Right renal cortex interstitium (tissue), 3 donors: Measurements from ENCODE around the gene PWWP2B. TPM values are rescaled to one million over a fixed set of nuclear protein-coding genes. Genes with fewer than 3 reads are reported as not detected.
"Not testable (repeated sequence)": the region's sequence is repeated elsewhere in the genome, so short reads cannot be mapped to it uniquely, and the experiment has no call there.

Source experiments
- DNase-seq, 3 donors: peaks; one replicate each; pipeline ENCODE4 v3.0.0-alpha.2; 2013; ENCODE audit warnings: low read depth in 3 of 3, low spot score in 2 of 3
- polyA plus RNA-seq, 3 donors: library from polyadenylated mRNA; unstranded; fragments of 120-200 nt; gene quantifications; one replicate each; pipeline ENCODE4 v1.2.1, GENCODE V29; 2013; ENCODE audit not compliant: insufficient read length in 3 of 3

PWWP2B gene
- polyA plus RNA-seq, 3 donors, result 5.0 to 9.7 (median 8.2) TPM

DNA sequence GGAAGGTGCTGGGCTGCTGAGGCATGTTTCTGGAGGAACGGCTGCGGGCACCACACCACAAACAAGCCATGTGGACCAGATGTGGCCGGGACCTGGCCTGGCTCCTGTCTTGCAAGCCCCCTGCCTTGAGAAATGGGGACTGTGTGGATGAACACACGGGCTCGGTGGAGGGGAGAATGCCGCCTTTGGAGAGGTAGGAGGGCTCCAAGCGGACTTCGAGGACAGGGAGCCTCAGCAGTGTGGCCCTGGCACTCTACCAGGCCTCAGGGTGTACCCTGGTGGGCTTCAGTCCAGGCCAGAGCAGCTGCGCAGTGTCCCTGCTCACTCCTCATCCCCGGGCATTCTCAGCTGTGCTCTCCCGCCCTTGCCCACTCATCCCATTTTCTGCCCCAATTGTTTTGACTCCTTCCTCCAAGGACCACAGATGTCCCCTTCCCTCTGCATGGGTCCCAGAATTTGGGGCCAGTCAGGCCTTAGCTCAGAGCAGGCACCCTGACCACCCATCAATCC is 31.5 kb downstream of the PWWP2B start:
- DNase-seq, result no peak

DNA sequence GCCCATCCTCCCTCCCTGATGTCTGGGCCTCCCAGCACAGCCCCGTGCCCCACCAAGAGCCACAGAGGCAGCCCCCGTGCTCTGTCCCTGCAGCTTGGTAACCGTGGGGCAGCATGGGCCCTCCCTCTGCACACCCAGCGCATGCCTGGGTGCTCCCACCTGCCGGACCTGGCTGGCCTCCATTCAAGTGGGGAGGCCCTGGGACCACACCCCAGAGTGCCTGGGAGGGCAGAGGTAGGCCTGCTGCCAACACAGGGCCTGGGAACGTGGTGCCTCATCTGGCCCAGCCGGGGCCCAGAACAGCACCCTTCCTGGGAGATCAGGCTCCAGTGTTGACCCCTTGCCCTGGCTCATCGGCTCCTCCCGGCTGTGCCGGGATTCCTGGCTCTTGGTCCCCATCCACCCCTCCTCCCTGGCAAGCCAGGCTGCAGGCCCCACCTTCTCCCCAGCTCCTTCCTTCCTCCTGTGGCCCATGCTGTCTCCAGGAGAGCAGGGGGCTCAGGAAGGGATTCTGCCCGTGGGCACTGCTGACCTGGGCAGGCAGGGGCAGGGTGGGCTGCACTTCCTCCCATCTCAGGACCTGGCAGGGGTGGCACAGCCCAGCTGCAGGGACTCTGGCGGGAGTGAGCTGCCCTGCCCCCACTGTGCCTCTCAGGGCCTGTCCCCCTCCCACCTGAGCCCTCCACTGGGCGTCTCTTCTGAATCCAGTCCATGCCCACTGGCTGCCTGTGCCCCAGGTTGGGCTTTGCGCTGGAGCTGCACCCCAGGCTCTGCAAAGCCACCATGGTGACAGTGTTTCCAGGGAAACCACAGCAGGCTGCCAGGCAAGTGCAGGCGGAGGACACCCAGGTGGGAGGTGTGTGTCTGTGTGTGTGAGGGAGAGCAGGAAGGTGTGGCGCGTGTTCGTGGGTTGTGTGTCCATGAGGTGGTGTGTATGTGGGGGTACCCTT is 32.6 kb downstream of the PWWP2B start:
- DNase-seq, result no peak

DNA sequence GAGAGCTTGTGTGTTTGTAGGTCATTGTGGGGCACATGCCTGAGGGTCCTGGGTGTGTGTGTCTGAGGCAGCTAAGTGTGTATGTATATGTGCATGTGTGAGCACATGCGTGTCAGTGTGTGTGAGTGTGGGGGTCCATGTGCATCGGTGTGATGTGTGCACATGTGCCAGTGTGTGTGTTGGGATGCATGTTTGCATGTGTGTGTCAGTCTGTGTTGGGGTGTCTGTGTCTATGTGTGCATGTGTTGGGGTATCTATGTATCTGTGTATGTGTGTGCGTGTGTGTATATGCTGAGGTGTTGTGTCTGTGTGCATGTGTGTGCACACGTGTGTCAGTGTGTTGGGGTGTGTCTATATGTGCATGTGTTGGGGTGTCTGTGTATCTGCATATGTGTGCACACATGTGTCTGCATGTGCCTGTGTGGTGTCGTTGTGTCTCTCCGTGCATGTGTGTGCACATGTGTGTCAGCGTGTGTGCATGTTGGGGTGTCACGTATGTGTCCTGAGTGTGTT is 33.3 kb downstream of the PWWP2B start:
- no peak for DNase-seq

DNA sequence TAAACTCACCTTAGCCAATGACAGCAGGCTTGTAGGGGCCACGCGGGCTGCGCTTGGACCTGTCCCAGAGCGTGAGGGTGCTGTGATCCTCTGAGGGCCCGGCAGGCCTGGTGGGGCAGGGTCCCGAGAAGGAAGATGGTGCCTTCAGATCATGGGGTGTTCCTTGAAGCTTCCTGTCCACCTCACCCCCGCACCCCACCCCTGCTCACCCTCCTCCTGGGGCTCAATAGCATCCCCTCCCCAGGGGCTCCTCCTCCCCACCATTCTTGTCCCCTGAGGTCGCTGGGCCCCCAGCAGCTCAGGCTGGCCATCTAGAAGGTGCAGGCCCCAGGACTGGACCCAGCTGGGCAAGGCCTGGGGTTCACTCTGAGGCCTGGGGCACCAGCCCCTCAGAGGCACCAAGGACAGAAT is 33.9 kb downstream of the PWWP2B start:
- no peak for DNase-seq

DNA sequence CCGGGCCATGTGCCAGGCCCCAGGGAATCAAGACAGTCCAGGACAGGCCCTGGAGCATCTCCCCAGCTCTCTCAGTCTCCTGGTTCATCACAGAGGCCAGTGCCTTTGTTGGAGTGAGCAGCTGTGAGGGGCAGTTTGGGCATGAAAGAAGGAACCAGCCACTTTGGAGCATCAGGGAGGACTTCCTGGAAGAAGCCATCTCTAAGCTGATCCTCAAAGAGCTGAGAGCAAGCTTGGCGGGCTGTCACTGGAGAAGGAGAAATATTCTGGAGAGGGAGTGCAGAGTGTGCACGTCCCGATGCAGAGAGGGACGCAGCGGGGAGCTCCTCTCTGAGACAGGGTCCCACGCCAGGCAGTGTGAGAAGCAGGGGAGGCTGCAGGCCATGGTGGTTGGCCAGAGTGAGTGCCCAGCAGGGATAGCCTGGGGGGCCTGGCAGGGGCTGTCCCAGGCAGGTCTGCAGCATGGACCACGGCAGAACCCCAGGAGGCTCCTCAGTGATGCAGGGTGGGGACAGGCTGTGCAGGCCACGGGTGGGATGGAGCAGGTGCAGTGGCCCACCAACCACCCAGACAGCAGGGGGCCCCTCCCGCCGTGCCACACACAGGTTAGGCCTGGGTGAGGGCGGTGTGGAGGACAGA is 34.7 kb downstream of the PWWP2B start:
- no peak for DNase-seq

DNA sequence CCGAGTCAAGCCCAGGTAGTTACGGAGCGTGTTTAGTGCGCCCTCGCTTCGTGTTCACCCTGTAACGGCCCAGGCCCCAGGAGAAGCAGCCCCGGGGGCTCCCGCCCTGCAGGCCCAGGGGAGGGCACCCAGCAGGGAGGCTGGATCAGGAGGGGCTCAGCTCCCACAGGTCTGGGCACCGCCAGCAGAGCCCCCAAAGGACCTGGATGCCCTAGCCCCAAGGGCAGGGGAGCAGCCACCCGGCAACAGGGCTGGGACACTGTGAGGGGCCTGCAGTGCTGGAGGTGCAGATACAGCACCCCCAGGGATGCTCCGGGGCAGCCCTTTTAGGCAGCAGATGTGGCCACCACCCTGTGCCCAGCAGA is 35.2 kb downstream of the PWWP2B start:
- DNase-seq, result no peak

DNA sequence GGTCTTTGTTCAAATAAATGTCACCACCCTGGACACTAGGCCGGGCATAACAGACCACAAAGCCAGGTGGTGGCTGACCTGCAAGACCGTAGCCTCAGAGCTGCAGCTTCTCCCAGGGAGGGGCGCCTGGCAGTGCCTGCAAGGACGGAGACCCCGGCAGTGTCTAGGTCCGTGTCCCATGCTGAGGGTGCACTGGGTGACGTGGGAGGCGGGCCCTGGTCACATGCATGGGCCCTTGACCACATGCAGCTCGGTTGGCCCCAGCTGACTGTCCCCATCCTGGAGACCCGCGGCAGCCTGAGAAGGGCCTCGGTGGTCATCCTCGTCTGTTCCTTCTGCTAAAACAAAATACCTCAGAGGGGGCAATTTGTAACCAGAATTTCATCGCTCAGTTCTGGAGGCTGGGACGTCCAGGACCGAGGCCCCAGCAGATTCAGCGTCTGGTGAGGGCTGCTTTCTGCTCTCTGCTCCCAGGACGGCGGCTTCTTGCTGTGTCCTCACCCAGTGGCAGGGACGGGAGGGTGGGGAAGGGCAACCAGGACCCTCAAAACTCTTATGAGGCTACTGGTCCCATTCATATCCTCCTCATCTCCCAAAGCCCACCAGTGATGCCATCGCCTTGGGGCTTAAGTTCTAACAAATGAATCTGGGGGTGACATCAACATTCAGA is 36.8 kb downstream of the PWWP2B start:
- no peak for DNase-seq

DNA sequence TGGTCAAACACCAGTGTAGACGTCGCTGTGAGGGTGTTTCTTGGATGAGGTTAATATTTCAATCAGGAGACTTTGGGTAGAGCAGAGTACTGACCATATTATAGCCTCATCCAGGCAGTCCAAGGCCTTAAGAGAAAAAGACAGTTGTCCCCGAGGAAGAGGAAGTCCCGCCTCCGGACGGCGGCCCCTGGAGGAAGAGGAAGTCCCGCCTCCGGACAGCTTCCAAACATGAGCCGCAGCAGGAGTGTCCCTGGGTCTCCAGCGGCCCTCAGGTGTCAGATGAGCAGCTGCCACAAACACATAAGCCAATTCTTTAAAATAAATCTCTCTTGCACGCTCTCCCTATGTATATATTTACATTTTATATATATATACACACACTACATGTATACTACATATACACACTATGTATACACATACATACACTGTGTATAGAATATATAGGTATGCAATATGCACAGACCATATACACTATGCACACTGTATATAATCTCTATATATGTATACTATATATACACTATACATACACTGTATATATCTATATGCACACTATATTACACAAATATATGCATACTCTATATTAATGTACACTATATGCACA is 37.5 kb downstream of the PWWP2B start:
- DNase-seq, result no peak

DNA sequence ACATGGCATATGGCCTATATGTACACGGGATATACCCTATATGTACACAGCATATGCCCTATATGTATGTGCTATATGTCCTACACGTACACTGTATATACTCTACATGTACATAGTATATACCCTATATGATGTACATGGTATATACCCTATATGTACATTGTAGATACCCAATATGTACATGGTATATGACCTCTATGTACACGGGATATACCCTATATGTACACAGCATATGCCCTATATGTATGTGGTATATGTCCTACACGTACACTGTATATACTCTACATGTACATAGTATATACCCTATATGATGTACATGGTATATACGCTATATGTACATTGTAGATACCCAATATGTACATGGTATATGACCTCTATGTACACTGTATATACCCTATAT is 38.3 kb downstream of the PWWP2B start:
- DNase-seq, result not testable (repeated sequence)

DNA sequence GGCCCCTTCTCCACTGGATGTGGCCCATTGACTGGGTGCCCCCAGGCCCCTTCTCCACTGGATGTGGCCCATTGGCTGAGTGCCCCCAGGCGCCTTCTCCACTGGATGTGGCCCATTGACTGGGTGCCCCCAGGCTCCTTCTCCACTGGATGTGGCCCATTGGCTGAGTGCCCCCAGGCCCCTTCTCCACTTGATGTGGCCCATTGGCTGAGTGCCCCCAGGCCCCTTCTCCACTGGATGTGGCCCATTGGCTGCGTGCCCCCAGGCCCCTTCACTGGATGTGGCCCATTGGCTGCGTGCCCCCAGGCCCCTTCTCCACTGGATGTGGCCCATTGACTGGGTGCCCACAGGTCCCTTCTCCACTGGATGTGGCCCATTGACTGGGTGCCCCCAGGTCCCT is 39.1 kb downstream of the PWWP2B start:
- not testable (repeated sequence) for DNase-seq

DNA sequence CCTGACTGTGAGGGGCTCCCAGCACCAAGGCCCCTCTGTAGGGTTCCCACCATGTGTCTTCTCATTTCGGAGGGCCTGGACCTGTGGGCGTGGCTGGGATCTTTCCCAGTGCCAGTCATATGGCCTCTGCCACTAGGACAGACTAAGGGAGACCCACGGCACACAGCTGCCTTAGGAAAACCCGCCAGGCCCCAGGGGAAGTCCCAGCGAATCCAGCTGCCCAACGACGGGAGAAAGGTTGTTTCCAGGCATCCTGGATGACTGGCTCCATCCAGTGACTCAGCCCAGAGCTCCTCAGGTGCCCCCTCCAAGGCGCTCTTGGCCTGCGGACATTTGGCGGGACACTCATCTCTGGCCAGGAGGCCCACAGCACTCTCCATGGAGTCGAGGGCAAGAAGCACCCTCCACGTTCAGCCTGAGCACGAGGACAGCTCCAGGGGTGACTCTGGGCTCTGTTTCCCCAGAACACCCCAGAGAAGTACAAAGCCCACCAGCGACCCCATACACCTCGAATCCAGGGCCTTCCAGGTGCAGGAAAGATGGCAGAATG is 39.9 kb downstream of the PWWP2B start:
- DNase-seq, result no peak

DNA sequence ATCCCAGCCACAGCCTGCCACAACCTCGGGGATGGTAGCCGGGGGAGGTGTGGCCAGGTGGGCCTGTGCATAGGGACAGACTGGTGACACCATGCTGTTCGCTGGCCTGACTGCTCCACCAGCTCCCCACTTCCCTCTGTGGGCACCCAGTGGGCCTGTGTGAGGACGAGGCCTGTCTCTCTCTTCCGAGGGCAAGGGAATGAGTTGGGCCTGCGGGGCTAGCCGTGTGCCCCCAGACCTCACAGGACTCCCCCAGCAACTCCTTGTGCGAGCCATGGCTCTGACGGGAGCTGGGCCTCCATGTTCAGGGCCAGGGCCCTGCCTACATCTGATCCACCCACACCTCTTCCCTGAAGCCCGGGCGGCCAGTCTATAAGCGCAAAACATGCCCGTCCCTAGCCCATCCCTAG is 40.5 kb downstream of the PWWP2B start:
- DNase-seq, result no peak

DNA sequence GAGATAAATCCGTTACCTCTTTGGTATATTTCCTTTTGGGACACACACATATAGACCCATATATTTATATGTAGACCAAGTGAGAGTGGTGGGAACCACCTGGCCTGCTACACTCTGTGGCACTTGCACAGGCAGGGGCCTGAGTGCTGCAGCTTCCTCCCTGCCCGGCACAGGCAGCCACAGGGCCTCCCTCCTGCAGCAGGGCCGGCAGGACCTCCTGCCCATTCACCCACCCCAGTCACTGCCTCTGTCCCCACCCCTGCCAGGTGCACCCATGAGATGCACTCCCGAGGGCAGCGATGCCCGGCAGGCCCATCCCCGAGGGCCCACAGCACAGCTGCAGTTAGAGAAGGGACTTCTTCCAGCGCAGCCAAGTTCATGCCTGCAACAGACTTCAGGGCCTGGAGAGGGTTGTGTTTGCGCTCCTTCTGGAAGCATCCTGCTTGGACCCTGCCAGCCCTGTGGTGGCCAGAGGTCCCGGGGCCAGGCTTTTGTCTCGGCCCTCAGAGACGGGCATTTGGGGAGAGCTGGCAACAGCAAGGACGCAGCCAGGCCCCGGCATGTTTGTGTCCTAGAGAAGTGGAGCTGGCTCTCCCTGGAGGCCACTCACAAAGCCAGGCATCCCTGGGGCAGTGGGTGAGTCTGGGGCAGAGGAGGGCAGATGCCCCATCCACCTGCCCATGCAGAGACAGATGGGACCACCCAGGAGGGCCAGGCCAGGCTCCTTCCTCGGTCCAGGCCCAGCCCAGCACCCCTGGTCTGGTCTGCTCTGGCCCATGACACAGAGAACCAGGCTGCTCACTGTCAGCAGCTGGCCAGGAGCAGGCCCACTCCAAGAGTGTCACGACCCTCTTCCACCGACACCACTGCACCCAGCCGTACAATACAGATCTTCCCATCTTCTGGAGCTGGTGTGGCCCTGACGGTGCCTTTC is 41.4 kb downstream of the PWWP2B start:
- DNase-seq, result no peak

DNA sequence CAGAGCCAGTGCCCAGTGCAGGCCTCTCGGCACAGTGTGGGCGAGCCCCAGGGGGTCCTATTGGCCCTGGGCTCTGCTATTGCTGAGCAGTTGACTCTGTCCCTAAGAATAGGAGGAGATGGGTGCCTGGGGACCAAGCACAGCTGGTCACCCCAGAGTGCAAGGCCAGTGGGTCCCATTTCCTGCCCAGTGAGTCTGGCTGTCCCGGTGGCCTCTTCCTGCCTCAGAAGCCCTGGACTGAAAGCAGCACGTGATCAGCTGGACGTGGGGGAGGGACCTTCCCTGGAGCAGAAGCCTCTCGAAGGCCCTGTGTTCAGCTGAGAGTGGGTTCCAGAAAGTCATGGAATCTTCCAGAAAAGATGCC is 42.0 kb downstream of the PWWP2B start:
- DNase-seq, result no peak

DNA sequence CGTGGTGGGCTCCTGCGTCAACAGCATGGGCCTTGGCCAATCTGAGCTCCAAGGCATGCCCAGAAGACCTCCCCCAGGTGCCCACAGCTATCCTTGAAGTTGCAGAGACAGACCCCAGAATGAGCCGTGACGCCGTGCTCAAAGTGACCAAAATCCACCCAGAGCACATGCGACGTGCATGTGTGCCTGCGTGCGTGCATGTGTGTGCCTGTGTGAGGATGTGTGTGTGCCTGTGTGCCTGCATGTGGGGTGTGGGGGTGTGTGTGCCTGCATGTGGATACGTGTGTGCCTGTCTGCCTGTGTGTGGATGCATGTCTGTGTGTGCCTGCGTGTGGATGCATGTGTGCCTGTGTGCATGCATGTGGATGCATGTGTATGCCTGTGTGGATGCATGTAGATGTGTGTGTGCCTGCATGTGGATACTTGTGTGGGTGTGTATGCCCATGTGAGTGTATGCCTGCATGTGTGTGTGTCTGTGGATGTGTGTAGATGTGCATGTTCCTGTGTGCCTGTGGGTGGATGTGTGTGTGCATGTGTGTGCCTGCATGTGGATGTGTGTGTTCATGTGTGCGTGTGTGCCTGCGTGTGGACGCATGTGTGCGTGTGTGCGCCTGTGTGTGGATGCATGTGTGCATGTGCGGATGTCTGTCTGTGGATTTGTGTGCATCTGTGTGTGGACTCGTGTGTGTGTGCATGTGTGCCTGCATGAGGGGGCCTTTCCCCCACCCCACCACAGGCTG is 42.6 kb downstream of the PWWP2B start:
- DNase-seq, result no peak

DNA sequence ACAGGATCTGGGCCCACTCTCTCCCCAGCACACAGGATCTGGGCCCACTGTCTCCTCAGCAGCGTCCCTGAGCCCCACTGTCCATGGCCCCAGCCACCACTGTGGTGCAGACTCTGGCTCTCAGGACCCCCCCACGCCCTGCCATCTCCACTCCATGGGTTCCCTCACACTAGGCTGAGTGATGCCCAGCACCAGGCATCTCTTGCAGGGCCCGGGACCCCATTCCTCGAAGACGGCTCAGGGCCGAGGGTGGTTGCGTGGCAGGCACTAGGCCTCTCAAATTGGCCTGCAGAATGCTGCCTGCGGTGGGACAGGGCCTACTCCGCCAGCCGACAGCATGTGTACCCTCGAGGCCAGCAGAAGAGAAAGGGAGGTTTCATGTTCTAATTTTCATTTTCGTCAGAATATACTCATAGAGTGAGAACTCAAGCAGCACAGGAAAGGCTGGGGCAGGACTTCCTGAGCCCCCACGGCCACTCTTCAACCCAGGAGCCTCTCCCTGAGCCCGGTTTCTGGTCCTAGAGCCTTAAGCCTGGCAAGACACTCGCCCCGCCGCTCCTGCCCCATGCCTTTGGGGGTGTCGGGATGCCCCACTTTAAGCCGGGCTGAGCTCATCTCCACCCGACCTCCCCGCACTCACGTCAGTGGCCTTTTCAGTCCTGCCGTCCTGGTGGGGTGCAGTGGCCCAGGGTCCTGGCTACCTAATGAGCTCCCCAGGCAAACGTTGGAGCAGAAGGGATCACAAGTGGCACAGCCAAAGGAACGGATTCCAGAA is 44.0 kb downstream of the PWWP2B start:
- no peak for DNase-seq

DNA sequence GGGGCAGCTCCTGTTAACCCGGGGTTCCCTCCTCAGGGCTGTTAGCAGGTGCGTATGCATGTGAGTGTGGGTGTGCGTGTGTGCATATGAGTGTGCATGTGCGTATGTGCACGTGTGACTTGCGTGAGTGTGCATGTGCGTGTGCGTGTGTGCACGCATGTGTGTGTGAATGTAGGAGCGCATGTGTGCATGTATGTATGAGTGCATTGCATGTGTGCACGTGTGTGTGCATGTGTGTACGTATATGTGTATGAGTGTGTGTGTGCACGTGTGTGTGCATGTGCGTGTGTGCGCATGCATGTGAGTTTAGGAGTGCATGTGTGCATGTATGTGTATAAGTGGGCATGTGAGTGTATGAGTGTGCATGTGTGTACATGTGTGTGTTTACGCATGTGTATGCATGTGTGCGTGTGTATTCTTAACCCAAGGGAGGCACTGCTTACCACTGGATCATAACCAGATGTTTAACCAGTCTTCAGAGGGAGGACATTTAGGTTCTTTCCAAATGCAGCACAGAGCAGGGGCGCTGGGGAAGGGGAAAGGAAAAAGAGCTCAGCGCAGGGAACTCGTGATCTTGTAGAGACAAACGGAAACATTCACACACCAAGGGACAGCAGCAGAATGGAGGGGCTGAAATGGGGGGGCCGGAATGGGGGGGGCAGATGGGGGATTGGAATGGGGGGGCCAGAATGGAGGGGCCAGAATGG is 45.0 kb downstream of the PWWP2B start:
- DNase-seq, result no peak
